ENCODE data around the gene CABYR. TPM values are rescaled to one million over a fixed set of nuclear protein-coding genes. Genes with fewer than 3 reads are reported as not detected.
"Not testable (repeated sequence)": the region's sequence is repeated elsewhere in the genome, so short reads cannot be mapped to it uniquely, and the experiment has no call there.

CABYR gene
- total RNA-seq, 4 donors from 2014 or later, result 0.26 to 1.1 (median 0.78) TPM

- Histone ChIP-seq H3K36me3 (no peaks in the 10 kb centered on the region), H3K4me1 (peaks cover 0 to 19% (median 5%) of the 10 kb centered on the region in 3 donors), H3K4me3 (no peak overlapping the region), H3K27ac (no peak overlapping the region), H3K9me3 (no peaks in the 10 kb centered on the region), H3K27me3 (peaks cover 0 to 10% (median 0%) of the 10 kb centered on the region in 4 donors)
- intact Hi-C loops (cut with DNase I), result no loop called here
- TF ChIP-seq, protein P1, sequence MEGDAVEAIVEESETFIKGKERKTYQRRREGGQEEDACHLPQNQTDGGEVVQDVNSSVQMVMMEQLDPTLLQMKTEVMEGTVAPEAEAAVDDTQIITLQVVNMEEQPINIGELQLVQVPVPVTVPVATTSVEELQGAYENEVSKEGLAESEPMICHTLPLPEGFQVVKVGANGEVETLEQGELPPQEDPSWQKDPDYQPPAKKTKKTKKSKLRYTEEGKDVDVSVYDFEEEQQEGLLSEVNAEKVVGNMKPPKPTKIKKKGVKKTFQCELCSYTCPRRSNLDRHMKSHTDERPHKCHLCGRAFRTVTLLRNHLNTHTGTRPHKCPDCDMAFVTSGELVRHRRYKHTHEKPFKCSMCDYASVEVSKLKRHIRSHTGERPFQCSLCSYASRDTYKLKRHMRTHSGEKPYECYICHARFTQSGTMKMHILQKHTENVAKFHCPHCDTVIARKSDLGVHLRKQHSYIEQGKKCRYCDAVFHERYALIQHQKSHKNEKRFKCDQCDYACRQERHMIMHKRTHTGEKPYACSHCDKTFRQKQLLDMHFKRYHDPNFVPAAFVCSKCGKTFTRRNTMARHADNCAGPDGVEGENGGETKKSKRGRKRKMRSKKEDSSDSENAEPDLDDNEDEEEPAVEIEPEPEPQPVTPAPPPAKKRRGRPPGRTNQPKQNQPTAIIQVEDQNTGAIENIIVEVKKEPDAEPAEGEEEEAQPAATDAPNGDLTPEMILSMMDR (IDR thresholded peaks at IDR 0.05), result no peak
- TF ChIP-seq POLR2A (IDR thresholded peaks at IDR 0.05), result no peak
- no peak for DNase-seq
Observed at GRCh38 chr18:24142376-24142775, 3.5 kb downstream of the CABYR start.

- H3K4me1 ChIP-seq; DNase-seq; H3K4me3 ChIP-seq; H3K9me3 ChIP-seq; H3K27ac ChIP-seq; H3K27me3 ChIP-seq; intact Hi-C loops (cut with DNase I): not testable (repeated sequence)
- no CpG with 5 or more reads among the region's 28 CpGs for WGBS, 2 donors
- peaks cover 0 to 10% (median 0%) of the 10 kb centered on the region in 3 donors for H3K36me3 ChIP-seq
Observed at GRCh38 chr18:24149591-24149990, 10.7 kb downstream of the CABYR start.

GRCh38 chr18:24153397-24153796, 14.5 kb downstream of the CABYR start:
- H3K4me1 ChIP-seq, result no peaks in the 10 kb centered on the region
- H3K27me3 ChIP-seq, result no peaks in the 10 kb centered on the region
- H3K4me3 ChIP-seq, result no peak overlapping the region
- H3K9me3 ChIP-seq, result no peaks in the 10 kb centered on the region
- 90 to 94% methylated on average over 2 to 3 of the region's 3 CpGs for WGBS, 2 donors
- peaks cover 0 to 40% (median 0%) of the 10 kb centered on the region in 3 donors for H3K36me3 ChIP-seq
- no peak overlapping the region for H3K27ac ChIP-seq
- no peak for DNase-seq
- TF ChIP-seq POLR2A (IDR thresholded peaks at IDR 0.05), result no peak
- TF ChIP-seq, protein P1 (IDR thresholded peaks at IDR 0.05), result no peak
- intact Hi-C loops (cut with DNase I), result no loop called here

GRCh38 chr18:24157855-24158254, 19.0 kb downstream of the CABYR start:
- H3K27ac ChIP-seq, result no peak overlapping the region
- 96 to 98% methylated on average over 3 of the region's 3 CpGs for WGBS, 2 donors
- H3K9me3 ChIP-seq, result no peaks in the 10 kb centered on the region
- H3K4me1 ChIP-seq, result no peaks in the 10 kb centered on the region
- TF ChIP-seq POLR2A (IDR thresholded peaks at IDR 0.05), result no peak
- TF ChIP-seq, protein P1 (IDR thresholded peaks at IDR 0.05), result no peak
- intact Hi-C loops (cut with DNase I), result no loop called here
- H3K36me3 ChIP-seq, result peaks cover 0 to 78% (median 3%) of the 10 kb centered on the region in 3 donors
- no peaks in the 10 kb centered on the region for H3K27me3 ChIP-seq
- no peak for DNase-seq
- H3K4me3 ChIP-seq, result no peak overlapping the region

DNA sequence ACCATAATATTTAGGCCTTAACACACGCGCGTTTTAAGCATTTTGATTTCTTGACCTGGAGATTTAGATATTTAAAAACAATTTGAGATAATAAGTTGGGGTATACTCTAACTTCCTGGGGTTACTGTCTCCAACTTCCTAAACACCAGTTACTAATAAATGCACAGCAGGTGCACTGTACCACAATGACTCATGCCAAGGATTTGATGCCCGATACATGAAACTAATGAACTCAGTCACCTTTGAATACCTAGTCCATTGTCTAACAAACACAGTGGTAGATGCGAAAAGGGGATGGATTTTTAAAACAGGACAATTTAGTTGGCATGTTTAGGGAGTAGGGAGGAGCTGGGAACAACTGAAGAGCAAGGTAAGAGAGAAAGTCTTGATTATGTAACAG, 21.2 kb downstream of the CABYR start:
- WGBS, 2 donors, result 83 to 88% methylated on average over 5 of the region's 5 CpGs
- H3K9me3 ChIP-seq, result no peaks in the 10 kb centered on the region
- H3K4me1 ChIP-seq, result no peaks in the 10 kb centered on the region
- DNase-seq, result no peak
- H3K27ac ChIP-seq, result no peak overlapping the region
- no peaks in the 10 kb centered on the region for H3K27me3 ChIP-seq
- H3K36me3 ChIP-seq, result peaks cover 0 to 100% (median 3%) of the 10 kb centered on the region in 3 donors
- intact Hi-C loops (cut with DNase I), result no loop called here
- H3K4me3 ChIP-seq, result no peak overlapping the region
- no peak for TF ChIP-seq POLR2A (IDR thresholded peaks at IDR 0.05)
- TF ChIP-seq, protein P1 (IDR thresholded peaks at IDR 0.05), result no peak

DNA sequence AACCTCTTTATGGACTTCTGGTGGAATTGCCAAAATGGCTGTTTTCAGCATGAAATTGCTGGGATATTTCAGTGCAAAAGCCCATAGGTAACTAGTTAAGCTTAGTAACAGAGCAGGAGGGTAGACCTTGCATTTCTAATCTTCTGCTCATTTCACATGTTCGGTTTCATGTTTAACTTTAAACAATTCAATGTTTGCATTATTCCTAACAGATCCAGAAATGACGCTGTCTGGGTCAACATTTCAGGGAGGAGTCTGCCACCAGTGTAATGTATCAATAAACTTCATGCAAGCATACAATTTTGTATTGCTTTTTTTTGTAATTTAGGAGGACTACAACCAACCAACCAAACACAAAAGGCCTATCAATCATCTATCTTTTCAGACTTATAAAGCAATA, 22.4 kb downstream of the CABYR start:
- Histone ChIP-seq H3K9me3 (no peaks in the 10 kb centered on the region), H3K27me3 (no peaks in the 10 kb centered on the region), H3K27ac (no peak overlapping the region), H3K4me1 (no peaks in the 10 kb centered on the region), H3K4me3 (no peak overlapping the region), H3K36me3 (peaks cover 0 to 100% (median 8%) of the 10 kb centered on the region in 3 donors)
- intact Hi-C loops (cut with DNase I), result no loop called here
- TF ChIP-seq POLR2A (IDR thresholded peaks at IDR 0.05), result no peak
- TF ChIP-seq, protein P1 (IDR thresholded peaks at IDR 0.05), result no peak
- DNase-seq, result no peak
- WGBS, 2 donors, result 79 to 89% methylated on average over 2 of the region's 2 CpGs
